Hepatic stellate cell (primary cell): ENCODE data around the gene PIGU.

Experiments used
- DNase-seq: peaks from one replicate; pipeline ENCODE4 v3.0.0; 2011; ENCODE audit warnings: low spot score

The PIGU gene

GRCh38 chr20:34557936-34558319, 119.0 kb downstream of the PIGU start:
- no peak for DNase-seq

GRCh38 chr20:34553366-34553867, 123.5 kb downstream of the PIGU start:
- DNase-seq = no peak

DNA sequence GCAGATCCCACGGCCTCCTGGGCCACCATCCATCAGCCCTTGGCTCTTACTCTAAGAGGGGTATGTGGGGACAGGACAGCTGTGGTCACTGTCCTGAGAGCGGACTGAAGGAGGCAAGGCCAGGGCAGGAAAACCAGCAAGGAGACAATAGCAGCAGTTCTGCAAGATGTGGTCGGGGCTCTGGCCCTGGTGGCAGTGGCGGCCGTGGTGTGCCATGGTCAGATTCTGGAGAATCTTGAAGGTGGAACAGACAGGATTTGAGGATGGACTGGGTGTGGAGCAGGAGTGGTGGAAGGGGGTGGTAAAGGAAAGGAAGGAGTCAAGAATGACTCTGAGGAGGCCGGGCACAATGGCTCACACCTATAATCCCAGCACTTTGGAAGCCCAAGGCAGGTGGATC, 124.3 kb downstream of the PIGU start:
- no peak for DNase-seq

DNA sequence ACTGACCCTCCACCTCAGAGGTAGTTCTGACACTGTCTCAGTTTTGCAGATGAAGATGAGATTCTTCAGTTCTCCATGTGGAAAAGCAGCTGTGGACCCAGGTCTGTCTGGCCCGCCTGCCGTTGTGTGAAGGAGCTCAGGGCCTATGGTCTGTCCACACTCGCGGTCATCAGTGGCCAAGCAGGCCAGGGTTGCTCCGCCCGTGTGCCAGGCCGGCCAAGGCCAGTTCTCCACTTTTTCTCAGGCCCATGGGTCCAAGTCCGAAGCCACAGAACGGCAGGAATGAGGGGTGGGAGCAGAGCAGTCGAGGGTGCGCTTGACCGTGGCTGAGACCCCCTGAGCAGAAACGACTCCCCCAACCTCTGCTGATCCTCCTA, 127.0 kb downstream of the PIGU start:
- DNase-seq = no peak

DNA sequence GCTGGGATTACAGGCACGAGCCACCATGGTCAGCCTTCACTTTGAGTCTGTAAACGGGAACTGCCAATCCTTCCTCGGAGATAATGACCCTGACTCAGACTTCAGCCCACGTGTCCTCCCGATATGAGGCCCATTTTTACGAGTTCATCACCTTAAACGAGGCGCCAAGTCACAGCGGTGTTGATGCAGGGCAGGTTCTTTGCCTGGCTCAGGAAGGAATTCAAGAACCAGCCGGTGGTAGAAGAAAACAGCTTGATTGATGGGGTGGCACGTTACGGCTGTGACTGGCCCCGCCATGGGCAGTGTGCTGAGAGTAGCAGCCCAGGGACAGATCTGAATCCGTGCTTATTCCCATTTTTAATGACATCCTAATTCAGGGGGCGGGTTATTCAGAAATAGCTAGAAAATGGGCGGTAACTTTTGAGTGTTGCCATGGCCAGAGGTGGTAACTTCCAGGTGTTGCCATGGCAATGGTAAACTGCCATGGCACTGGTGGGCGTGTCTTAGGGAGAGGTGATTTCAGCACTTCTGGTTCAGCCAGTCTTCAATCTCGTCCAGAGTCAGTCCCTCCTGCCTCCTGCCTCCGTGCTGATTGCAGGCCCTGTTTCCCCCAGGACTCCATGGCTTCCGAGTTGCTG, 127.5 kb downstream of the PIGU start:
- DNase-seq = no peak

DNA sequence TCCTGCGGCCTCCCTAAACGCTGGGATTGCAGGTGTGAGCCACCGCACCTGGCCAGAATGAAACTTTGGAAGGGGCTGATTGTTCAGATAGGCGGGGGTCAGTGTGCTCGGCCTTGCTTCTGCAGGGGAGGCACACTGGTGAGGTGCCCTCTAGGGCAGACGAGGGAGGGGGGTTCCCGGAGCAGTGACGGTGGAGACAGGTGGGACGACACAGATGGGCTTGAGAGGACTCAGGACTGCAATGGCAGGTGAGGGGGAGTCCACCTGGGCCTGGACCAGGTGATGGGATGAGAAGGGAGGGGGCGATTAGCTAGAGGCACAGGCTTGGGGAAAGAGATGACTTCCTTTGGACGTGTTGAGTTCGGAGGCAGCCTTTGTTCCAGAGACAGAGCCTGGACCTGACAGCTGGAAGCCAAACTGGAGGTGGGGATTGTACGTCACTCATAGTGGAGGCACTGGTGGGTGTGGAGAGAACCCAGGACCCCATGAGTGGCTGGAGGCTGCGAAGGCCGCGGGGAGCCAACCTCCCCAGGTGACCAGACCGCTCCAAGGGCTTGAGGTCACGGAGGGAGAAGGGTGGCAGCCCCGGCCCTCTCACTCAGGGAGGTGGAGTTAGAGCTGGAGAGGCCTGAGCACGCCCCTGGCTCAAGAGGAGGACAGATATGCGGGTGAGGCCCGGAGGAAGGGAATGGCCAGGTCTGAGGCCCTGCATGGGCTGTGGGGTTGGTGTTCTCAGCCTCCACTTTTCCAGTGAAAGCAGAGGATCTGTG, 128.9 kb downstream of the PIGU start:
- DNase-seq = no peak

- DNase-seq = no peak
Measured at GRCh38 chr20:34546751-34547181, 130.1 kb downstream of the PIGU start.

- no peak for DNase-seq
Measured at GRCh38 chr20:34544109-34544796, 132.6 kb downstream of the PIGU start.

GRCh38 chr20:34543463-34544056, 133.3 kb downstream of the PIGU start:
- DNase-seq = no peak

- no peak for DNase-seq
Measured at GRCh38 chr20:34542439-34542838, 134.5 kb downstream of the PIGU start.

DNA sequence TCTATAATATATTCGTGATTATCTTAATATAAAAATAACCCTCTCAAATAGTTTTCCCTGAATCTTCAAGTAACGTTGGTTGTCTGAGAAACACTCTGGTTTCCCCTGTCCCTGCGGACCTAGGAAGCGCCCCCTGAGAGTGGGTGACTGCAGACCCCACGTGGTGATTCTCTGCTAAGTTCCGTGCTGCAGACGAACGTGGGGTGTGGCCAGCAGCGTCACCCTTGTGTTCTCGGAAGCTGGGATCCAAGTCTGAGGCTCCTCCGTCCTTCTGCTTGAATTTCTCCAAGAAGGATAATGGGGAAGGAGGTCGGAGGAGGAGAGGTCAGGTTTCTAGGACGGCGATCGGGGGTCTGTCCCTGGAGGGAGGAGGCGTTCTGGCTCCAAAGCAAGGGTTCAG, 135.0 kb downstream of the PIGU start:
- no peak for DNase-seq

DNA sequence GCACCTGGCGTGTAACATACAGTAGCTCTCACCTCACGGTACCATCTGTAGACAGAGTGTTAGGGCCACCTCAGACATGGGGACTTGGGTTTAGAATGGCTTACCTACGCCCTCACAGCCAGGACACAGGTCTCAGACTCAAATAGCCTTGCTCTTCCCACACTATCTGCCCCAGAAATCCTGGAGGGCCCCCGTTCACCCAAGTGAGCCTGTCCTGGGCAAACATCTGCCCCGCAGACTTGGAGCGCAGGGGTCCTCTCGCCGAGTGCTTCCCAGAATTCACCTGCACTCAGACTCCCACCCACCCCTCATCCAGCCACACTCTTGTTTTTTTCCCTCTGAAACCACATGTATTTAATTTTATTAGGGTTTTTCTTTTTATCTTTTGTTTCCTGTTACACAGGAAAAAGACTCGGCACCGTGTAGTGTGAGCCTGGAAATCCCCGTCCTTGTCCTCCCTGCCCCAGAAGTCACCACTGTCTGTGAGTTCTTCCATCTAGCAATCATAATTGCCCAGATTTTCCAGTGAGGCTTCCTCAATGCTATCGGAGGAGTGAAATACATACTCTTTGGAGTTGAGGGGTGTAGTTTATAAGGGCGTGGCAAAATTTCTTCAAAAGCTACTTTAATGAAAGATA, 135.5 kb downstream of the PIGU start:
- no peak for DNase-seq

DNA sequence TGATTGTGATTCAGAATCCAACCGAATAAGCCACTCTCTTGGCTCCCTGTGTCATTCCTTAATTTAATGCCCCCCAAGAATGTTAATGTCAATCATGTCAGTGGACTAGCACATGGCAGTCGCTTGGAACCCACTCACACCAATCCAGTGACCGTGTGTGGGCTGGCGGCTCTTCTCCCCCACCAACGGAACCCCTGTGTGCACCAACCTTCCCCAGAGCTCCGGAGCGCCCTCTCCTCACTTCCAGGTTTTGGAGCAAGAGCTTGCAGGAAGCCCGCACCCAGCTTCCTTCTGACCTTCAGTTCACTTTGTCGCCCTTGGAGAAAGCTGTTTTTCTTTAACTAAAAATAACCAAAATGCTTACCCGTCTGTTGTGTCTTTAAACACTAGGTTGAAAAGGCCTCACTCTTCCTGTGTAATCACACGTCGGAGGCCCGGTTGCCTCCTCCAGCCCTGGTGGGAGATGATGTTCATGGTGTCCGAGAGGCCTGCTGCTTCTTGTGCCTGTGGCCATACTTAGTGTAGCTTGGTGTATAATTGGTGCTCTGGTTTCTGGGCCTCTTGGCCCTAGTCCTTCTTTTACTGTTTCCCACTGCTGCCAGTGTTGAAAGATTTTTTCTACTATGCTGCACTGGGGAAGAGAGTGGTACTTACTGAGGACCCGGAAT, 136.2 kb downstream of the PIGU start:
- DNase-seq = no peak

GRCh38 chr20:34539756-34540155, 137.1 kb downstream of the PIGU start:
- no peak for DNase-seq

- DNase-seq = peak; percentile 63
Measured at GRCh38 chr20:34538671-34539123, 138.2 kb downstream of the PIGU start.

GRCh38 chr20:34537651-34538050, 139.2 kb downstream of the PIGU start:
- no peak for DNase-seq

DNA sequence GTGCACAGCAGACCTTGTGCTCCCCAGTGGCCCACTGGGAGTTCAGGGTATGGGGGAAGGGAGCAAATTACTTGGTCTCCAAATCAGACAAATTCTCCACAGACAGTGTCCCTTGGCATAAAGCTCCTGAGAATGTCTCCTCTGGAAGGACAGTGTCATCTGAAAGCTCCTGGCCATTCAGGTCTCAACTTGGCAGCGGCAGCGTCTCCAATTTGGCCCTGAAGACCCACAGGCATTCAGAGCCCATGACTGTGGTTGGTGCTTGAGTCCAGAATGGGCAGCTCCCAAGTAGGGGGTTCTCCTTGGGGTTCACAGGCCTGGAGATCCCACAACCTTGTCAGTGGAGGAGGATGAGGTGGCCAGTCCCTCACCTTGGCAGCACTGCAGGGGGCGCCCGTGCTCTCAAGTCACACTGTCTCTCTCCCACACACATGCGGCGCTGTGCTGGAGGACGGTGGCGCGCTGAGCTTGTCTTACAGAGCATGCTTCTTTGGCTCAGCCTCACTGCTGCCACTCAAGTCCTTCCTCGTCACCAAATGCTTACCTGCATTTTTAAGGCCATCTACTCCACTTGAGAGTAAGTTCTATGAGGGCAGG, 140.0 kb downstream of the PIGU start:
- DNase-seq = no peak

DNA sequence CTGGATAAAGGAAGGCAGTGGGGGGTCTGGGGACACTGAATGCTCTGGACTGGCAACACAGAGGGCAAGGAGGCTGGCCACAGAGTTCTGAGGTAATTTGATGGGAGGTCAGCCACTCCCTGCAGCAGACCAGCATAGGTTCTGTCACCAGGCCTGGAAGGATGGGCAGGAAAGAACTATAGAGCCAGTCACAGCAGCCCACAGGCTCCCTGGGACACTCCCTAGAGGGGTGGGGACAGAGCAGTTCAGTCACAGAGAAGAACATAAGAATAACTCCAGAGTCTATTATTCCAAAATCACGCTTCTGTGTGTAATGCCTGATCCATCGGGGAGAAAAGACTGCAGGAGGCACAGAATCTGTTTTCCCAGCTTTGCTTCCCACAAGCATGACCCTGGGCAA, 141.0 kb downstream of the PIGU start:
- DNase-seq = no peak

GRCh38 chr20:34535301-34535840, 141.5 kb downstream of the PIGU start:
- no peak for DNase-seq

DNA sequence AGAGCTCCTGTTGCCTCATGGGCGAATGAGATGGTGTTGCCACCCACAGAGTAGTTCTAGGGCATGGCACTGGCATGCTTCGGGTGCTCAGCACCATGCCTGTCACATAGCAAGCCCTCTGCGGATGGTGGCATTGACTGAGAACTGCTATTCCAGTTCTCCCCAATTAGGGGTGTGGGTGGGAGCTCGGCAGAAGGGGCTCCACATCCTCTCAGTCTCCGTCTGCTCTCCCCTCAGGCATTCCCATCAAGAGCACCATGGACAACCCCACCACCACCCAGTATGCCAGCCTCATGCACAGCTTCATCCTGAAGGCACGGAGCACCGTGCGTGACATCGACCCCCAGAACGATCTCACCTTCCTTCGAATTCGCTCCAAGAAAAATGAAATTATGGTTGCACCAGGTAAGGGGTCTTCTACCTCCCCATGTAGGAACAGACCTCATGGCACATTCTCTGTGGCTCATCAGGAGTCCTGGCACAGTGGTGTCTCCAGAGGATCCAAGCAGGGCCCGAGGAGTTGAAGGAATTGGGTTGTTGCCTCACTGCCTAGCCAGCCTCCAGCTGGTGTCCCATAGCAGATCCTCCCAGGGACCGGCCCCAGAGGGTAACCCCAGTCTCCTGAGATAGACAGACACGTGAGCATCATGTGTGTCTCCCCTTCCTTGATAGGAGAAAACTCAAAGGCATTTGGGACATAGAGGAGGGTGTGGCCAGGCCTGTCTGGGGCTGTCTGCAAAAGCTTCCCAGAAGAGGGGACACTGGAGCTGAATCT, 142.3 kb downstream of the PIGU start:
- DNase-seq = no peak
